ENCODE data around the gene OR6P1. TPM values are rescaled to one million over a fixed set of nuclear protein-coding genes. Genes with fewer than 3 reads are reported as not detected.

Gene OR6P1
- total and polyA plus RNA-seq, 12 donors: not detected

- intact Hi-C loops (cut with DNase I): no loop called here
- 50 to 67% (median 65%) methylated on average over 2 of the region's 2 CpGs for WGBS, 4 donors
- Histone ChIP-seq H3K4me1 (replicated peaks in 1 of 2) (no peaks in the 10 kb centered on the region), H3K9me3 (replicated peaks in 1 of 3) (no peaks in the 10 kb centered on the region), H3K27ac (no peak overlapping the region), H3K4me3 (no peak overlapping the region), H3K27me3 (no peaks in the 10 kb centered on the region), H3K36me3 (replicated peaks in 1 of 2) (no peaks in the 10 kb centered on the region)
- TF ChIP-seq, protein P1, sequence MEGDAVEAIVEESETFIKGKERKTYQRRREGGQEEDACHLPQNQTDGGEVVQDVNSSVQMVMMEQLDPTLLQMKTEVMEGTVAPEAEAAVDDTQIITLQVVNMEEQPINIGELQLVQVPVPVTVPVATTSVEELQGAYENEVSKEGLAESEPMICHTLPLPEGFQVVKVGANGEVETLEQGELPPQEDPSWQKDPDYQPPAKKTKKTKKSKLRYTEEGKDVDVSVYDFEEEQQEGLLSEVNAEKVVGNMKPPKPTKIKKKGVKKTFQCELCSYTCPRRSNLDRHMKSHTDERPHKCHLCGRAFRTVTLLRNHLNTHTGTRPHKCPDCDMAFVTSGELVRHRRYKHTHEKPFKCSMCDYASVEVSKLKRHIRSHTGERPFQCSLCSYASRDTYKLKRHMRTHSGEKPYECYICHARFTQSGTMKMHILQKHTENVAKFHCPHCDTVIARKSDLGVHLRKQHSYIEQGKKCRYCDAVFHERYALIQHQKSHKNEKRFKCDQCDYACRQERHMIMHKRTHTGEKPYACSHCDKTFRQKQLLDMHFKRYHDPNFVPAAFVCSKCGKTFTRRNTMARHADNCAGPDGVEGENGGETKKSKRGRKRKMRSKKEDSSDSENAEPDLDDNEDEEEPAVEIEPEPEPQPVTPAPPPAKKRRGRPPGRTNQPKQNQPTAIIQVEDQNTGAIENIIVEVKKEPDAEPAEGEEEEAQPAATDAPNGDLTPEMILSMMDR (IDR thresholded peaks at IDR 0.05): no peak
- TF ChIP-seq POLR2A (IDR thresholded peaks at IDR 0.05): no peak
- no peak for DNase-seq
Observed at GRCh38 chr1:158563853-158564252, 6.5 kb downstream of the OR6P1 start.

GRCh38 chr1:158559696-158560095 is 10.7 kb downstream of the OR6P1 start:
- Histone ChIP-seq H3K9me3 (replicated peaks in 1 of 3) (no peaks in the 10 kb centered on the region), H3K27ac (no peak overlapping the region), H3K27me3 (no peaks in the 10 kb centered on the region), H3K4me3 (no peak overlapping the region), H3K36me3 (replicated peaks in 1 of 2) (no peaks in the 10 kb centered on the region), H3K4me1 (replicated peaks in 1 of 2) (no peaks in the 10 kb centered on the region)
- WGBS, 4 donors: 56 to 76% (median 69%) methylated on average over 1 of the region's 1 CpG
- DNase-seq: no peak
- no peak for TF ChIP-seq POLR2A (IDR thresholded peaks at IDR 0.05)
- TF ChIP-seq, protein P1 (IDR thresholded peaks at IDR 0.05): no peak
- intact Hi-C loops (cut with DNase I): no loop called here

DNA sequence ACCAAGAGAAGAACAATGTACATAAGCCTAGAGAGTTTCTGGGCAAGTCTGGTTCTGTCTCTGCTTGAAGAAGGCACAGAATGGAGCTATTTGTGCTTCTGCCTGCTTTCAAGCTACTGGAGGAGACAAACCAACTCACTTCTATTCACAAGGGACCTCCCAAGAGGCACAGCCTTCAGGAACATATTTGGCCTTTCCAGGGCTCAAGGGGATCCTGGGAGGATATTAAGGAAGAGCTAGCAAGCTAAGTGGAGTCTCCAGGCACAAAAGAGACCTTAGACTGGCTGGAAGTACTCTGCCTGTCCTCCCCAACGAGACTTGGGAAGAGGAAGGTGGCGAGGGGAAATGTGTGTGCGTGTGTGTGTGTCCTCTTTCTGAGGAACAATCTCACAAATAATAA is 16.0 kb downstream of the OR6P1 start, which contains the start of gene OR6Y1:
Gene OR6Y1 (minus strand): TSS at position 54 of the 400 bp plus-strand sequence. CDS start 6,300 bp downstream, outside the sequence.
- Histone ChIP-seq H3K9me3 (replicated peaks in 1 of 3) (no peaks in the 10 kb centered on the region), H3K27me3 (no peaks in the 10 kb centered on the region), H3K4me1 (replicated peaks in 1 of 2) (no peaks in the 10 kb centered on the region), H3K27ac (no peak within 1 kb of the TSS), H3K4me3 (no peak within 1 kb of the TSS), H3K36me3 (replicated peaks in 1 of 2) (no peaks in the 10 kb centered on the region)
- 74 to 84% (median 82%) methylated on average over 3 of the region's 3 CpGs for WGBS, 4 donors
- TF ChIP-seq POLR2A (IDR thresholded peaks at IDR 0.05): no peak
- TF ChIP-seq, protein P1 (IDR thresholded peaks at IDR 0.05): no peak
- no peak for DNase-seq
- intact Hi-C loops (cut with DNase I): no loop called here

DNA sequence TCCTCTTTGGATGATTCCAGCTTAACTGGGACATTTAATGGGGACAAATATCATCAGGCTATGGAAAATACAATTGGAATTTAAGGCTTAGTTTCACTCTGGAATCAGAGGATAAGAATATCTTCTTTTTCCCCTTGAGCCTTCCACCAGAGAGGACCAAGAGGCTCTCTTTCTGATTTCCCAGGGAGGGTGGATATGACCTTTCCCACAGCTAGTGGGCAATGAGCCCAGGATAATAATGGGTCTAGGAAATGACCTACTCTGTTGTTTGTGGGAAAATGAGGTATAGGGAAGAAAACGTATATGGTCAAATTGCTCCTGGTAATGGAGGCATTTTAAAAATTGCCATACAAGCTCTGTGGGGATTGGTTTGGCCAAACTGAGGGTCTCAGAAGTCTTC is 18.1 kb downstream of the OR6P1 start:
- no peak for DNase-seq
- Histone ChIP-seq H3K9me3 (replicated peaks in 1 of 3) (no peaks in the 10 kb centered on the region), H3K27me3 (no peaks in the 10 kb centered on the region), H3K36me3 (replicated peaks in 1 of 2) (no peaks in the 10 kb centered on the region), H3K27ac (no peak overlapping the region), H3K4me1 (replicated peaks in 1 of 2) (no peaks in the 10 kb centered on the region), H3K4me3 (no peak overlapping the region)
- WGBS, 4 donors: 38 to 69% (median 59%) methylated on average over 1 of the region's 1 CpG
- intact Hi-C loops (cut with DNase I): no loop called here
- TF ChIP-seq POLR2A (IDR thresholded peaks at IDR 0.05): no peak
- TF ChIP-seq, protein P1 (IDR thresholded peaks at IDR 0.05): no peak
